ENCODE results near the gene NTN1. TPM values are rescaled to one million over a fixed set of nuclear protein-coding genes. Genes with fewer than 3 reads are reported as not detected.

Gene NTN1
- total RNA-seq, 2 donors from 2014 or later, result 17.0 to 40.4 TPM

- Histone ChIP-seq H3K27ac (ENCODE audit: low read depth, low read length) (no peak overlapping the region), H3K9ac (ENCODE audit: extremely low read depth, low read length, poor library complexity, severe bottlenecking) (no peak overlapping the region), H3K36me3 (ENCODE audit: control insufficient read depth, insufficient read depth, low read length) (peaks cover 36% of the 10 kb centered on the region), H3K4me3 (ENCODE audit: low read length) (no peak overlapping the region), H3K4me1 (ENCODE audit: control insufficient read depth, insufficient read depth, low read length) (no peaks in the 10 kb centered on the region), H3K9me3 (ENCODE audit: control insufficient read depth, low read length) (no peaks in the 10 kb centered on the region), H3K27me3 (ENCODE audit: control insufficient read depth, insufficient read depth, low read length, poor library complexity, severe bottlenecking) (no peaks in the 10 kb centered on the region)
- H3K9me3 Mint-ChIP-seq, result no peaks in the 10 kb centered on the region
- no peak overlapping the region for H3K4me3 Mint-ChIP-seq
- 68 to 74% methylated on average over 4 to 7 of the region's 7 CpGs for WGBS, 2 experiments (ENCODE audit: insufficient coverage in 1 of 2, insufficient read length in 1 of 2)
- no peak for TF ChIP-seq CTCF (conservative IDR thresholded peaks at IDR 0.05)
- DNase-seq, result no peak
- H3K4me1 Mint-ChIP-seq, result peaks cover 16% of the 10 kb centered on the region
- no peak overlapping the region for H3K27ac Mint-ChIP-seq
- peaks cover 32% of the 10 kb centered on the region for H3K36me3 Mint-ChIP-seq (ENCODE audit: low read depth)
- no peaks in the 10 kb centered on the region for H3K27me3 Mint-ChIP-seq (ENCODE audit: insufficient read depth)
Observed at GRCh38 chr17:9187828-9188227, 166.5 kb downstream of the NTN1 start.

- Mint-ChIP-seq H3K36me3 (ENCODE audit: low read depth) (peaks cover 30% of the 10 kb centered on the region), H3K4me1 (peaks cover 16% of the 10 kb centered on the region), H3K27ac (no peak overlapping the region), H3K27me3 (ENCODE audit: insufficient read depth) (no peaks in the 10 kb centered on the region), H3K4me3 (no peak overlapping the region), H3K9me3 (no peaks in the 10 kb centered on the region)
- Histone ChIP-seq H3K9ac (ENCODE audit: extremely low read depth, low read length, poor library complexity, severe bottlenecking) (no peak overlapping the region), H3K9me3 (ENCODE audit: control insufficient read depth, low read length) (no peaks in the 10 kb centered on the region), H3K4me3 (ENCODE audit: low read length) (no peak overlapping the region), H3K27me3 (ENCODE audit: control insufficient read depth, insufficient read depth, low read length, poor library complexity, severe bottlenecking) (no peaks in the 10 kb centered on the region), H3K27ac (ENCODE audit: low read depth, low read length) (no peak overlapping the region), H3K36me3 (ENCODE audit: control insufficient read depth, insufficient read depth, low read length) (peaks cover 33% of the 10 kb centered on the region), H3K4me1 (ENCODE audit: control insufficient read depth, insufficient read depth, low read length) (no peaks in the 10 kb centered on the region)
- no peak for TF ChIP-seq CTCF (conservative IDR thresholded peaks at IDR 0.05)
- 93% methylated on average over 5 of the region's 5 CpGs; no CpG with 5 or more reads in 1 of the 2 experiments for WGBS, 2 experiments (ENCODE audit: insufficient coverage in 1 of 2, insufficient read length in 1 of 2)
- no peak for DNase-seq
Observed at GRCh38 chr17:9188367-9188766, 167.1 kb downstream of the NTN1 start.

GRCh38 chr17:9189870-9190269 is 168.6 kb downstream of the NTN1 start:
- no peaks in the 10 kb centered on the region for H3K27me3 ChIP-seq (ENCODE audit: control insufficient read depth, insufficient read depth, low read length, poor library complexity, severe bottlenecking)
- Mint-ChIP-seq H3K27me3 (ENCODE audit: insufficient read depth) (no peaks in the 10 kb centered on the region), H3K9me3 (no peaks in the 10 kb centered on the region), H3K27ac (no peak overlapping the region), H3K36me3 (ENCODE audit: low read depth) (peaks cover 21% of the 10 kb centered on the region), H3K4me3 (no peak overlapping the region), H3K4me1 (peaks cover 16% of the 10 kb centered on the region)
- no peak overlapping the region for H3K27ac ChIP-seq (ENCODE audit: low read depth, low read length)
- H3K4me1 ChIP-seq (ENCODE audit: control insufficient read depth, insufficient read depth, low read length), result no peaks in the 10 kb centered on the region
- H3K9me3 ChIP-seq (ENCODE audit: control insufficient read depth, low read length), result no peaks in the 10 kb centered on the region
- H3K9ac ChIP-seq (ENCODE audit: extremely low read depth, low read length, poor library complexity, severe bottlenecking), result no peak overlapping the region
- WGBS, 2 experiments (ENCODE audit: insufficient coverage in 1 of 2, insufficient read length in 1 of 2), result 90% methylated on average over 3 of the region's 3 CpGs; no CpG with 5 or more reads in 1 of the 2 experiments
- no peak overlapping the region for H3K4me3 ChIP-seq (ENCODE audit: low read length)
- DNase-seq, result no peak
- TF ChIP-seq CTCF (conservative IDR thresholded peaks at IDR 0.05), result no peak
- H3K36me3 ChIP-seq (ENCODE audit: control insufficient read depth, insufficient read depth, low read length), result peaks cover 27% of the 10 kb centered on the region
